Measurements from ENCODE around the gene REST.

DNA sequence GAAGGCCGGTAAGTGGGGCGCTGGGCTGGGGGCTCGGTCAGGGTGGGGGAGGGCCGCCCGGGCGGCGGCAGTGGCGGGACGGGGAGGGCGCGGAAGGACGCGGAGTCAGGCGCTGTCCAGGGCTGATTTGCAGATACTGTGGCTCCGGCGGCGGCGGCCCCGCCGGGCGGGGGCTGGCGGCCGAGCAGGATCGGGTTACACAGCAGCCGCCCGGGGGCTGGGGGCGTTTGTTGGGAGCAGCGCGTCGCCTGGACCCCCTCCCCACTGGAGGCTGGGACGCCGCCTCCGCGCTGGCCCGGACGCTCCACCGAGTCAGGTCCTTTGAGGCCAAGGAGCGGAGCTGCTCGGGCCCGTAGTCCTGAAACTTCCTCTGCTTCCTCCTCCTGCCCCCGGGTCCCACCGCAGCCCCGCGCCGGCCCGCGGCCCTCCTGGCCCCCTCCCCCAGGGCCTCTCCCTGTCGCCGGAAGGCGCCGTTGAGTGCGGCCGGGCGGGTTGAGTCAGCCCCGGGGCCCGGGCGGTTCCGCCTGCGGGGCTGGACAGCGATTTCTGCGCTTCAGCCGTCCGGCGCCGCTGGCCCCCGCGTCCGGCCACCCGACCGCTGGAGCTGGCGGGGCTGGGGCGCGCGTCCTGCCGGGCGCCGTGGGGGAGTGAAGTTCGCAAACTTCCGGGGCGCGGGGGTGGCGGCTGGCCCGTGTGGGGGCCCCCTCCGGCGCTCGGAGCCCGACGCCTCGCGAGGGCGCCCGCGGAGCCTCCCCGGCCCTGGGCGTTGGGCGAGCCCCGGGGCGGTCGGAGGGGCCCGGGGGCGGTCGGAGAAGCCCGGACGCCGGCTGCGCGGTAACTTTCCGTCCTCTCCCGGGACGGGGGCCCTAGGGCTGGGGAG is 746 bp downstream of the REST start:
- peak in 3 of 4 donors; percentile 5 to 52 (median 51) for TF ChIP-seq POLR2A (IDR thresholded peaks at IDR 0.05)
- TF ChIP-seq, protein P1, sequence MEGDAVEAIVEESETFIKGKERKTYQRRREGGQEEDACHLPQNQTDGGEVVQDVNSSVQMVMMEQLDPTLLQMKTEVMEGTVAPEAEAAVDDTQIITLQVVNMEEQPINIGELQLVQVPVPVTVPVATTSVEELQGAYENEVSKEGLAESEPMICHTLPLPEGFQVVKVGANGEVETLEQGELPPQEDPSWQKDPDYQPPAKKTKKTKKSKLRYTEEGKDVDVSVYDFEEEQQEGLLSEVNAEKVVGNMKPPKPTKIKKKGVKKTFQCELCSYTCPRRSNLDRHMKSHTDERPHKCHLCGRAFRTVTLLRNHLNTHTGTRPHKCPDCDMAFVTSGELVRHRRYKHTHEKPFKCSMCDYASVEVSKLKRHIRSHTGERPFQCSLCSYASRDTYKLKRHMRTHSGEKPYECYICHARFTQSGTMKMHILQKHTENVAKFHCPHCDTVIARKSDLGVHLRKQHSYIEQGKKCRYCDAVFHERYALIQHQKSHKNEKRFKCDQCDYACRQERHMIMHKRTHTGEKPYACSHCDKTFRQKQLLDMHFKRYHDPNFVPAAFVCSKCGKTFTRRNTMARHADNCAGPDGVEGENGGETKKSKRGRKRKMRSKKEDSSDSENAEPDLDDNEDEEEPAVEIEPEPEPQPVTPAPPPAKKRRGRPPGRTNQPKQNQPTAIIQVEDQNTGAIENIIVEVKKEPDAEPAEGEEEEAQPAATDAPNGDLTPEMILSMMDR (IDR thresholded peaks at IDR 0.05): peak in 2 of 6 experiments; percentile 9 to 15
- no peak for TF ChIP-seq POLR2AphosphoS5 (IDR thresholded peaks at IDR 0.05)

Data from upper lobe of left lung (tissue), 4 donors.